ENCODE measurements around the gene CROCC2.

CROCC2 gene

DNA sequence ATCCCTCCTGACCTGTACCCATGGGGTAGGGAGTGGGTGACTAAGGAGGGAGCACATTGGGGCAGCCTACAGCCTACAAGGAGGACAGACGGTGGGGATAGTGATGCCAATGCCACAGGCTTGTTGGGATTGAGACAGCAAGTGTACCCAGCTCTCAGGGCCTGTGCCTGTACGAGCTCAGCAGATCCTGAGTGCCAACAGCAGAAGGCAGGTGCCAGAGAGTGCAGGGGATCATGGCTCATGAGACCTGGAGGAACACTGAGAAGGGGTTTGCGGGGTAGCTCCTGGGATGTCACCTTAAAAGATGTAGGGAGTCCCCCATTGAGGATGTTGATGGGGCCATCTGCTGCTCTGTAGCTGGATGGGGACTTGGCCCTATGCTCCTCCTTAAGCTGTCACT is 82.0 kb downstream of the CROCC2 start:
- no peak for DNase-seq (ENCODE audit: low read depth)

DNA sequence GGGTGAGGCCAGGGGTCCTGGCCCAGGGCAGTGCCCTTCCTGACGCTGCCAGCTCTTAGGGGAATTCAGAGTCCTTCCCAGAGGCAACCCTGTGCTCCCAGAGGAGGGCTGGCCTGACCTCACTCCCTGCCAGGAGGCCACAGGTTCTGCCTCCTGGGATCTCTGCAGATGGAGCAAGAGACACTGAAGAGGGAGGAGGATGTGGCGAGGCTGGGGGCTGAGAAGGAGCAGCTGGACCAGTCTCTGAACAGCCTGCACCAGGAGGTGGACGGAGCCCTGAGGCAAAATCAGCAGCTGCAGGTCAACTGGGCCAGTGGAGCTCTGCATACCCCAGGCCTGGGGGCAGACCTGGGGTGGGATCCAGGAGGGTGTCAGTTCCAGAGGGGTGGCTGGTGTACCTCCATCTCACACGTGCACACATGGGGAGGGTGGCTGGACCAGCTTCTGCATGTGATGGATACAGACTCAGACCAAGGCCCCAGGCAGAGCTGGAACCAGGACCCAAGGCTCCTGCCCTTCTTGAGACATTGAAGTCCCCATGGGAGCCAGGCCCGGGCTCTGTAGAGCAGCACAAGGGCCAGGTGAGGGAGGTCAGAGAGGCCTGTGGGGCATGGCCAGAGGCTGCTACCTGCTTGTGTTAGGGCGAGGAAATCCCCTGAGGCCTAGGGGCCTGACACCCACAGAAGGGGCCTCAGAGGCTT is 82.6 kb downstream of the CROCC2 start:
- DNase-seq (ENCODE audit: low read depth): no peak

DNA sequence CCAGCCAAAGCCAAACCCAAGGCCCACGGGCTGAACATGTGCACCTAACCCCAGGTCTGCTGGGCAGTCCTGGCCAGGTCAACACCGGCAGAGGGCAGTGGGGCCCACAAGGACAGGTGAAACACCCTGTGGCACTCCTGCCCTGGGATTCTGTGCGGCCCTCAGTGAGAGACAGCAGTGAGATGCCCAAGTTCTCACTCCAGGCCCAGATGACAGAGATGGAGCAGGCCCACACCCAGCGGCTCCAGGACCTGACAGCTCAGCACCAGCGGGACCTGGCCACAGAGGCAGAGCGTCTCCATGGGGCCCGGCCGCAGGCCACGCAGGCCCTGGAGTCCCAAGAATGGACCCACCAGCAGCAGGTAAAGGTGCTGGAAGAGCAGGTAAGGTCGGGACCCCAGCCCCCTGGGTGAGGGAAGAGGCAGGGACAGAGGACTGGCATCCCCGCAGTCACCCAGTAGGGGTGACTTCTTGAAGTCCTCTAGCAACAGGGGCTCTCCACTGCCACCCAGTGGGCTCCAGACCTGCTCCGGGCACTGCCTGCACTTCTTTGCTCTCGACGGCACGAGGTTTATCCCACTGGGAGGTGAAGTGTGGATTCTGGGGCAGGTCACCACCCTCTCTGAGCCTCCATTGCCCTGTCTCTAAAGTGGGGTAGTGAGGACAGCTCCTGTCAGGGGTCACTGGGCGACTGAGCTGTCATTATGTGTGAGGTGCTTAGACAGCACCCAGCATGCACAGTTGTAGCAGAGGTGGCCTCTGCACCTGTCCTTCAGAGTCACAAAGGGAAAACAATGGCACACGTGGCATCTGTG is 83.5 kb downstream of the CROCC2 start:
- peak; percentile 46 for DNase-seq (ENCODE audit: low read depth)

DNA sequence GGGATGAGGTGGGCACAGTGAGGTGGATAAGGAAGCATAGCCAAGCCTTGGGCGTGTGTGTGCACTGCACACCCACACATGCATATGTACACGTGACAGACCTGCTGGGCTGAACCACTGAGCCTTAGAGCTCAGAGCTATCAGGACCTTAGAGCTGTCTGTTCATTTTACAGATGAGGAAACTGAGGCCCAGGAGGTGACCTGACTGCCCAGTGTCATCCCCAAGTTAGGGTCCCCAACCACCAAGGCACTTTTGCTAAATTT is 84.1 kb downstream of the CROCC2 start:
- no peak for DNase-seq (ENCODE audit: low read depth)

DNA sequence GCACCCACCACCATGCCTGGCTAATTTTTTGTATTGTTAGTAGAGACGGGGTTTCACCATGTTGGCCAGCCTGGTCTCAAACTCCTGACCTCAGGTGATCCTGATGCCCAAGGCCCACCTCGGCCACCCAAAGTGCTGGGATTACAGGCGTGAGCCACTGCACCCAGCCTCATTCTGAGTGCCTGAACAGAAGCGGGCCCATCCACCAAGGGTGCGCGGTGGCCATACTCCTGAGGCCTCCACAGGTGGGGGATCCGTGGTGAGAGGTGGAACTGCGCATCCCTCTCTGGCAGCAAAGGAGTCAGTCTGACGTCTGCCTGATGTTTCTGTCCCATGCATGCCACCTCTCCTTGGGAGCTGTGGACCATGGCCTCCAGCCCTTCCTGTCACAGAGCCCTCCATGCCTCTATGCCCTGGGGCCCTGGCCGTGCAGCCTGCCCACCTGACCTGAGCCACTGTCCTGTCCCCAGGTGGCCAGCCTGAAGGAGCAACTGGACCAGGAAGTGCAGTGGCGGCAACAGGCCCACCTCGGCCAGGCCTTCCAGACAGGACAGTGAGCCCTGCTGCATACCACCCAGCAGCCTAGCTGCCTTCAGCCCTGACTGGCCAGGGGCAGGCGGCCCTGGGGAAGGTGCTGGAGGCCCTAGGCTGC is 84.7 kb downstream of the CROCC2 start:
- no peak for DNase-seq (ENCODE audit: low read depth)

DNA sequence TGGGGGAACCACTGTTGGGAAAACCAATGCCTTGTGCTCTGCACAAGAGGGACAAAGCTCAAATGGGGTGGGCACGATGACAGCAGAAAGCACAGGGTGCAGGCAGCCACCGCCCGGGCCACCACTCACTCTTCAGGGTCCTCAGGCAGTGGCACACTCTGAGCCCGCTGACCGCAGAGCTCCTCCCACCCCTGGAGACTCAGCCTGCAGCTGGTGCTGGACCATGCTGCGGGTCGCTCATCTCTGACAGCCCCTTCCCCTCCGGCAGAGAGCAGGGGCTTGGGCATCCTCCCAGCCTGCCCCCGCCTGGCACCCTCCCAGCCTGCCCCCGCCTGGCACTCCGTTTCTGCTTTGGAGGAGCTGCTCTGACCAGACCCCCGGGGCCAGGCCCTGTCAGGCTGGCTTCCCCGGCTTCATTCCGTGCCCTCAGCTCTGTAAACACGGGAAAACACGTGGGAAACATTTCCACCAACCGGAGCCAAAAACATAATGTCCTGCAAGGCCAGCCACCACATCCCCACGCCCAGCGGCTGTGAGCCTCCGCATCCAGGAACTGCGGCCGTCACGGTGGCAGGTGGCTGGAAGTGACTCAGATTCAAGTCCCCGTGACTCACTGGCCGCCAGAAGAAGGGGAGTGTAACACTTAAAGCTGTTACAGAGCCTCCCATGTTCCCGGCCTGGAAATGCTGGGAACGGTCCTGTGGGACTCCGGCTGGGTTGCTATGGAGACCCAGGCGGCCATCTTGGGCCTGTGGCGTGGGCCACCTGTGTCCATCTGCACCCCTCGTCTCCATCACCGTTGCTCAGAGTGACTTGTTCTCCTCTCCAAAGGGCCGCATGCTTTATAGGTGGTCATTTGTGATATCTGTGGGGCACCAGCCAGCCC is 85.5 kb downstream of the CROCC2 start:
- peak; percentile 96 for DNase-seq (ENCODE audit: low read depth)

DNA sequence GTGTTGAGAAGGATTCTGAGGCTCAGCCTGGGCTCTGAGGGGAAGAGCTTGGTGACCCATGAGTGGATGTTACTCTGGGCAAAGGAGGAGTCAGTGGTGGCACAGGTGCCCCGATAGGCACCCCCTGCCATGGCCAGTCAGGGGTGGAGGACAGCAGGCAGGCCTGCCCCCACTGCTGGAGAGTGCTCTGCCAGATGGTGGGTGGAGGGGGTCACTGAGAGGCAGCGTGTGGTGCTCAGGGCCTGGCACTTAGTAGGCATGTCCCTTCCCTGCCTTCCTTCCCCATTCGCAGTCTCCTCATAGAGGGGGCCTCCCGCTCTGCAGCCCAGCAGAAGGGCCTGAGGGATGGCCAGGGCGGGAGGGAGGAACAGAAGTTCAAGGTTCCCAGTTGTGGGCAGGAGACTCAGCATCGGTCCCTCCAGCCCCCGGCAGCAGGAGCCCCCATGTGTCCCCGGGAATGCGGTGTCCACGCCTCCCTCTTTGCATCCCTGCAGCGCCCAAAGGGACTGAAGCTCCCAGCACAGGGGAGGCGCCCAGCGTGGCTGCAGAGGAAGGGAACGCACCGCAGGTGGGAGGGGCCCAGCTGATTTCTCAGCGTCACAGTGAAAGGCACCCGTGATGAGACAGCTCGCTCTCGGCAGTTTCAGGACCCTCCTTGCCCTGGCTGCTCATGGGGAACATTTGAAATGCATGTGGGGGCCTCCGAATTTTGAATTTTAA is 86.6 kb downstream of the CROCC2 start:
- no peak for DNase-seq (ENCODE audit: low read depth)

DNA sequence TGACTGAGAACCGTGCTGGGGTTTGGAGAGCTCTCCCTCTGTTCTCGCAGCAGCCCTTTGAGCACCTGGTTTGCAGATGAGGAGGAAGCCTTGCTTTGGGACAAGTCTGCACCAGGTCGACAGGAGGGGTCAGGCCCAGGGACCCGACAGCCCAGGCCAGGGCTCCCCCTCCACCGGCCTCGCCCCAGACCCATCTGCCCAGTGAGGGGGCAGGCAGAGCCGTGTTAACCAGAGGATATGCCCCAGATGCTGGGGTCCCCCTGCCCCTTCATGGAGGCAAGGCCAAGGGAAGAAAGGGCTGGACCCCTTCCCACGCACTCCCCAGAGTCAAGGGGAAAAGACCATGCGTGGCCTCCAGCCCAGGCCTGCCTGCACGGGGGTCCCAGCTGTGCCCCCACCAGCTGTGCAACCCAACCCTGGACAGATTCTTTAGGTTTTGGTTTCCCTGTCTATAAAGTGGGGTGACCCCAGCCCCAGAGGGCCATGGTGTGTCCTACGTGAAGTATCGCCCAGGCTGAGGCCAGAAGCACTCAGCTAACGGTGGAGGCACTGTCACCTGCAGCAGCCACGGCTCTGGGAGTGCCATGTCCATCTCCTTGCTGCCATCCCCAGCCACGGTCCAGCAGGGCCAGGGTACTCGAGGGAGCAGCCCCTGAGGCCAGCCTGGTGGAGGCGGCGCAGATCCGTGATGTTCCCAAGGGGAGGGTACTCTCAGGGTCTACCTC is 87.5 kb downstream of the CROCC2 start:
- no peak for DNase-seq (ENCODE audit: low read depth)

DNA sequence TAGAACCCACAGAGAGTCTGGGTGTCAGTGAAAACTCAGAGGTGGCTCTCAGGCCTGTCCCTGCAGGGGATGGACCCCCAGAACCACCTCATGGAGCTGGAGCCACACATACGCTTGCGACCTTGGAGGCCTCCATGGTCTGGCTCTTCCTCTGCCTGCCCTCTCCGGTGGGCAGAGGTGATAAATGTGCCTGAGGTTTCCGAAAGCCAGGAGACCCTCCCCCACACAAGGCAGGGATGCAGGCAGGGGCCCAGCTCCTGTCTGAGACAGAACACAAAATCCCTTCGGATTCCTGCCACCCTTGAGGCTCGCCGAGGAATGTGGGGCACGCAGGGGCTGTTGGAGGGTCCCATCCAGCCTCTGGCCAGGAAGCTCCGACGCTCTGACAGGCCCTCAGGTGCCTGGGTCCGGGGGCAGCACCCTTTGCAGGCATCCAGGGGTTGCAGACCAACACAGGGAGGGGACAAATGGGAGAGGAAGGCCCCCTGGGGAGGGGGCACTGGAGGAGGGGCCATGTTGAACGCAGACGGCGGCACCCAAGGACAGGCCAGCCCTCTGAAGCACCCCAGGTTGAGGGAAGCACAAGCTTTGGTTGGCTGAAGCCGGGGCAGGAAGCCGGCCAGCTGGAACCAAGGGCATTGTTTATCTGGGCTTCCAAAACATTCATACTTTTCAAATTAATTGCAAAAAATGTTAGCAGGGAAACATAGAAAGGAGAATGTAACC is 88.2 kb downstream of the CROCC2 start:
- no peak for DNase-seq (ENCODE audit: low read depth)

DNA sequence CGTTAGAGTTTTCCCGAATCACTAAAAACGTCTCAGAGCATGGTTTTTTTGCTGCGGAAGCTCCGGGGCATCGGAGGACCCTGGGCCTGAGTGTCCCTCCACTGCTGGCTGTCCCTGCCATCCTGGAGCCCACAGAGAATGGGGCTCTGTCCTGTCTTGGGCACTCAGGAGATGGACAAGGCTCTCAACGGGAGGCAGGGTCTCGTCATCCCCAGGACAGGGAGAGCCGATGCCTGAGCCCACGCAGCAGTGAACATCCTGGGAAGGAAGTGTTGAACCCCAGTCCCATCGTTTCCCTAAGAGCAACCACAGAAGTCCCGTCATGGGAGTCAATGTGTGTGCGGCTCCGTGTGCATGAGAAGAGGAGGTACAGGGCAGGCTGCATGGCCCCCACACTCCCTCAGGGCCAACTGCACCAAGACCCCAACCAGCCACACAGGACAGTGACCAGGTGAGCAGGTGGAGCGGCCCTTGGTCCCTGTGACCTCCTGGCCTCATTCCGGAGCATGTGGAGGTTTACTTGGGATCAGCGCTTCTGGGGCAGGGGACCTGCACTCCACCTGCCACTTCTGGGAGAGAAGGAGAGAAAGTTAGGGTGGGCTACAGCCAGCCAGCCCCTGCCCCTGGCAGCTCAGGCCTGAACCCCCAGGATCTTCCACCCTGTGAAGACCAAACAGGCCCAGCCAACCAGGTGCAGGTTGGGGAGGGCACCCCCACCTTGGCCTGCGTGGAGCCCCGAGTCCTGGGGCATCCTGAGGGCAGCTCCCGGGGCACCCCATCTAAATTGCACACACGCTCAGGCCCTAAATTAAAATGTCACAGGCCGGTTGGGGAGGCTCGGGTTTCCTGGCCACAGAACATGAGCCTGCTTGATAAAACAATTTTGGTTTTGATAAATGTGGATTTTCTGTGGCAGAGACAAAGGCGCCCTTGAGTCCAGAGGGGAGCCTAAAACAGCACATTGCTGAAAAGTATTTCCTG is 89.2 kb downstream of the CROCC2 start:
- DNase-seq (ENCODE audit: low read depth): no peak

DNA sequence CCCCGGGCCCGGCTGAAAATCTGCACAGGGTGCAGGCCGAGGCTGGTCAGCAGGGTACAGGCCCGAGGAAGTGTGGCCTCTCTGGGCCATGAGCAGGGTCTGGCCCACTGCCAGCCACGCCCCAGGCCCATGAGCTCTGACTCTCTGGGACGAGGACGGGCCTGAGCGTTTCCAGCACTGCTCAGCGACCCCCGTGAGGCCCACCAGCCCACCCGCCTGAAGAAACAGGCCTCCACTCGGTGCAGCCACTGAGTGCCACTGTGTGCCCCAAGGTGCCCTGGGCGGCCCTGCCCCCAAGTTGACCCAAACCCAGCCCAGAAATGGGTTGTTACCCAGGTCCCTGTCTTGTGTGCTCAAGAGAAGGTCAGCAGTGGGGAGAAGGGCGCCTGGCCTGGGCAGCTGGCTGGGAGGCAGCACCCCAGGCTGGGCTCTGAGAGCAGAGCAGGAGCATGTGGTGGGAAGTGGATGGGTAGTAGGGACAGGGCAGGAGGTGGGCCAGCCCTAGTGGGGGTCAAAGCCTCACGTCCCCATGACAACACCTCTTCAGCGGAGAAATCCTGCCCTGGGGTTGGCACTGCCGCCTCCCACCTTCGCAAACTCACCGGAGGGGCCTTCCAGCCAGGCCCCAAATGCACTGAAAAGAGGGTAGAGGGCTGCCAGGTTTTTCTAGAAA is 90.2 kb downstream of the CROCC2 start:
- no peak for DNase-seq (ENCODE audit: low read depth)

DNA sequence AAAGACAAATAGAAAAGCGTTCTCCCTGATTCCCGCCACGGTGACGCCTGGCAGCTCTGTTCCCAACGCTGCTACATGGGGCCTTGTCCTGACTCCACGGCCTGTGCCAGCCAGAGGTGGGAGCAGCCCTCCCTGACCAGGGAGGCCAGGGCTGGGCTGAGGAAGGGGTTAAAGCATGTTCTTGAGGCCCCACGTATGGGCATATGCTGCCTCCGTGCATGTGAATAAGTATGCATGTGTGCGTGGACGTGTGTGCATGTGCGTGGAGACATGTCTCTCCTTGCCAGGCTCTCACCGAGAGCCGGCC is 90.7 kb downstream of the CROCC2 start:
- DNase-seq (ENCODE audit: low read depth): no peak

DNA sequence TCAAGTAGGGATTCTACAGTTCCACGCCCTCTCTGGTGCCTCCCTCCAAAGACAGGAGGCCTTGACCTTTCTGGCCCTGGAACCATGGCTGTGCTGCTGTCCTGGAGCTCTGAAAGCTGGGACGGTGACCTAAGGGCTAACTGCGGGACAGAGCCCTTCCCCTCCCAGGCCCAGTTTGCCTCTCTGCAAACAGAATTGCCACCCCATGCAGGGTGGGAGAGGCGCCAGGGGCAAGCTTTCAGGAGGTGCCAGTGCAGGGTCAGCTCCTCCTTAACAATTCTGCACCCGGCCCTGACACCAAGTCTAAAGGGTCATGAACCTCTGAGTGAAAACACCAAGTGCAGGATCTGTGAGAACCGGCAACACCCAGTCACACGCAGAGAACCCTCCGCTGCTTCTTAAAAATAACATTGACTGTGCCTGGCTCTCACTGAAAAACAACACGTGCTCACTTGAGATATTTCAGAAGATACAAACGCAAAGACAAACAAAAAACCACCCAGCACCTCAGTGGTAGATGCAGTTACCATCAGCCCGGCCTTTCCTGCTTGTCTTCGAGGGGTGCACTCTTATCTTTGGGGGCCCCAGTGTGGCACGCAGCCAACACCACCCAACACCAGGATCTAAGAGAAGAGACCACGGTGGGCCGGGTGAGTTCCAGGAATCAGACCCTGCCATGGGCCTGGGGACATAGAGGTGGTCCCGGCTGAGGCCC is 91.2 kb downstream of the CROCC2 start:
- DNase-seq (ENCODE audit: low read depth): no peak

DNA sequence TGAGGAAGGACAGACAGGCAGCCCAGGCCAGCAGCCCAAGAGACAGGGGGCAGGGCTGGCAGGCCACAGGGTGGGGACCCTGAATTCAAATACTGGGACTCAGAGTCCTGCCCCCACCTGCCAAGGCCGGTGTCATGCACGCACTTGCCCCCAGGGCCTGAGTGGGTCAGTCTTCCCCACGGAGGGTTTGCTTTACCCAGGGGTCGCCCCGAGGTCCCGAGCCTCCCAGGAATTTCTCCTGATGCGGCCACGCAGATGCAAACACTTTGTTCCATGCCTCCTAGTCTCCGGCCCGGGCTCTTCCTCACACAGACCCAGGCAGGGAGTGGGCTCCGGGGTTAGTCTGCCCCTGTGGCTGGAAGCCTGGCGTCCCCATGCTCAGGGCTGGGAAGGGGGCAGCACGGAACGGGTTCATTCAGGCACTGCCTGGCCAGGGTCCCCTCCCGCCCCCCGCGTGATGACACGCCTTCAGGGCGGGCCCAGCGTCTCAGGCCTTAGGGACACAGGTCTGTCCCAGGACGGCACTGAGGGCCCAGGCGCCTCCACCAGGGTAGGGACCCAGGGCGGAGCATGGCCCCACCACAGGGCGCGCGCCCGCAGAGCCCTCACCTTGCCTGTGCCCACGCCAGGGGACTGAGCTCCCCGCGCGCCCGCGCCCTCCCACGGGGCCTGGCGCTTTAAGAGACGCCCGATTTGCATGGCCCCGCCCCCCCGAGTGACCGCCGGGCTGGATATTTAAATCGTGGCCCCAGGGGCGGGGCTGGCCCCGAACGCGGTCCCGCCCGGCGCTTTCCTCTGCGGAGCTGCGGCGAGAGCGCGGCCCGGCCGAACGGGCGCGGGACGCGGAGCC is 91.9 kb downstream of the CROCC2 start, which contains the start of gene SNED1:
Gene SNED1, plus strand, starts transcription at position 763 of the 850 bp plus-strand sequence. CDS start 220 bp downstream, outside the sequence.
- DNase-seq (ENCODE audit: low read depth): peak; percentile 80

DNA sequence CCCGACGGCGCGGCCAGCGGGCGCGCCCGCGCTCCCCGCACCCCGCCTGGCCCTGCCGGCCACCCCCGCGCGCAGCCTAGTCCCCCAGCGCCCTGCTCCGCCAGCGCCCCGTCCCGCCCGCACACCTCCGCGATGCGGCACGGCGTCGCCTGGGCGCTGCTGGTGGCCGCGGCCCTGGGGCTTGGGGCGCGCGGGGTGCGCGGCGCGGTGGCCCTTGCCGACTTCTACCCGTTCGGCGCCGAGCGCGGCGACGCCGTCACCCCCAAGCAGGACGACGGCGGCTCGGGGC is 92.5 kb downstream of the CROCC2 start:
- DNase-seq (ENCODE audit: low read depth): no peak

DNA sequence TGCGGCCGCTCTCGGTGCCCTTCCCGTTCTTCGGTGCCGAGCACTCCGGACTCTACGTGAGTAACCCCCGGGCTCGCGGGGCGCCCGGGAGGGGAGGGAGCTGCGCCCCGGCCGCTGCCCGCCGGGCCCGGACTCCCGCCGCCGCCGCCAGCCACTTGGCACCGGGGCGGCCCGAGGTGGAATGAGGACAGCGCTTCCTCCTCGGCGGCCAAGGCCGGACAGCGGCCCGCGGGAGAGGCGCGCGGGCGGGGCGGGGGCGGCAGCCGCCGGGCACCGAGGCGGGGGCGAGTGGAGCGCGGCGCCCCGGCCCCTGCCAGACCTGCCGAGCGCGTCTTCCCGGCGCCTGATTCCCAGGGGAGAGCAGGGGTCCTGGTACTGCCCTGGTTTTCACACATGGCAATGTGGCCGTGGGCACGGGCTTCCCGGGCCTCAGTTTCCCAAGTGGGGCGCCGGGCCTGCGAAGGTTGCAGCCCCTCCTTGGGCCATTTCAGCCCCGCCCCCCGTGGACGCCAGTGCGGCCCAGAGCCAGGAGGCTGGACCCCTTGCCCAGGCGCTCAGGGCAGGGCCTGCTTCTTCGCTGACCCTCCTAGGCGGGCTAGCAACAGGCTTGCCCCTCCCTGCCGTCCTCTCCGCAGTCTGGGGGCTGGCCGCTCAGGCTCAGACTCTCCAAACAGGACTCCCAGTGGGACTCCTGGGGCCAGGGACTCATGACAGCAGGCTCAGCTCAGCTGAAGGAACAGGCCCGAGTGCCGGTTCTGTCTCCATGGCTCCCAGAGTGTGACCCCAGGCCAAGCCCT is 93.1 kb downstream of the CROCC2 start:
- peak; percentile 41 for DNase-seq (ENCODE audit: low read depth)

All from EH (cell line).